ENCODE data around the gene SNAP29.

- TF ChIP-seq CTCF (IDR thresholded peaks at IDR 0.05) (no peak), POLR2A (IDR thresholded peaks at IDR 0.05) (no peak)
Observed at GRCh38 chr22:20889904-20890540, 31.2 kb downstream of the SNAP29 start.
